ENCODE measurements around the gene ANKRD17. TPM values are rescaled to one million over a fixed set of nuclear protein-coding genes. Genes with fewer than 3 reads are reported as not detected.

Gene ANKRD17
- polyA plus RNA-seq, 1 of the 3 experiments (the other 2 are of a cell fraction): 25.6 TPM

DNA sequence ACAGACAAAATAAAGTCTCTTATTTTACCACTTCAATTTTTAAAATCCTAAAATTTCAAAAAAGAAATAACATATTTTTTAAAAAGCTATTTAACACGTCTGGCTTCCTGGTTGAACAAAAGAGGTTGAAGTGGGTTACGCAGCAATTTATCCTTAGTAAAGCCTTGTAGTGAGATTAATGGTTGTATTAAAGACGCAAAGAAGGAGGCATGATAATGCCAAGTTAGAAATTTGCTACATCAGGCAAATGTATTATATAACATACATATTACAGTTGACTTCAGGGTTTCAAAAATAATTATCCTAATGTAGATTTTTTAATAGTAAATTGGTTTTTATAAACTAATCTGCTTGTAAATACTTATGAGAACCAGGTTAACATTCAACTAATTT, 35.3 kb downstream of the ANKRD17 start:
- H4K20me1 ChIP-seq (ENCODE audit: insufficient read depth): peaks cover 13% of the 10 kb centered on the region; the same call in 1 of the 2 replicates
- H3K4me3 ChIP-seq (ENCODE audit: low read depth in 2 of 2, low read length in 1 of 2): peak overlapping the region; percentile 3 to 71; a peak in 1 of 4 replicates
- H3K9ac ChIP-seq: peak overlapping the region; percentile 39; the same call in 1 of the 2 replicates
- peaks cover 3 to 8% of the 10 kb centered on the region in 2 experiments for H3K36me3 ChIP-seq (replicated peaks in 1 of 2; ENCODE audit: control insufficient read depth in 1 of 2, insufficient read depth in 2 of 2, low read length in 1 of 2)
- TF ChIP-seq TAF1 (IDR thresholded peaks at IDR 0.05; ENCODE audit: borderline replicate concordance, low read depth, low read length): no peak
- no peak for TF ChIP-seq JUND (IDR thresholded peaks at IDR 0.05)
- TF ChIP-seq TCF12 (IDR thresholded peaks at IDR 0.05): no peak; the same call in 1 of the 2 replicates
- TF ChIP-seq SIN3A (IDR thresholded peaks at IDR 0.05; ENCODE audit: borderline replicate concordance, low read depth, low read length): no peak
- no peak for TF ChIP-seq MEF2A (IDR thresholded peaks at IDR 0.05; ENCODE audit: borderline replicate concordance, low read depth)
- TF ChIP-seq, protein P1, sequence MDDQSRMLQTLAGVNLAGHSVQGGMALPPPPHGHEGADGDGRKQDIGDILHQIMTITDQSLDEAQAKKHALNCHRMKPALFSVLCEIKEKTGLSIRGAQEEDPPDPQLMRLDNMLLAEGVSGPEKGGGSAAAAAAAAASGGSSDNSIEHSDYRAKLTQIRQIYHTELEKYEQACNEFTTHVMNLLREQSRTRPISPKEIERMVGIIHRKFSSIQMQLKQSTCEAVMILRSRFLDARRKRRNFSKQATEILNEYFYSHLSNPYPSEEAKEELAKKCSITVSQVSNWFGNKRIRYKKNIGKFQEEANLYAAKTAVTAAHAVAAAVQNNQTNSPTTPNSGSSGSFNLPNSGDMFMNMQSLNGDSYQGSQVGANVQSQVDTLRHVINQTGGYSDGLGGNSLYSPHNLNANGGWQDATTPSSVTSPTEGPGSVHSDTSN (IDR thresholded peaks at IDR 0.05): no peak
- TF ChIP-seq RFX5 (IDR thresholded peaks at IDR 0.05; ENCODE audit: low read length): no peak
- no peak for TF ChIP-seq NRF1 (IDR thresholded peaks at IDR 0.05; ENCODE audit: low read depth, low read length)
- TF ChIP-seq, protein P2, sequence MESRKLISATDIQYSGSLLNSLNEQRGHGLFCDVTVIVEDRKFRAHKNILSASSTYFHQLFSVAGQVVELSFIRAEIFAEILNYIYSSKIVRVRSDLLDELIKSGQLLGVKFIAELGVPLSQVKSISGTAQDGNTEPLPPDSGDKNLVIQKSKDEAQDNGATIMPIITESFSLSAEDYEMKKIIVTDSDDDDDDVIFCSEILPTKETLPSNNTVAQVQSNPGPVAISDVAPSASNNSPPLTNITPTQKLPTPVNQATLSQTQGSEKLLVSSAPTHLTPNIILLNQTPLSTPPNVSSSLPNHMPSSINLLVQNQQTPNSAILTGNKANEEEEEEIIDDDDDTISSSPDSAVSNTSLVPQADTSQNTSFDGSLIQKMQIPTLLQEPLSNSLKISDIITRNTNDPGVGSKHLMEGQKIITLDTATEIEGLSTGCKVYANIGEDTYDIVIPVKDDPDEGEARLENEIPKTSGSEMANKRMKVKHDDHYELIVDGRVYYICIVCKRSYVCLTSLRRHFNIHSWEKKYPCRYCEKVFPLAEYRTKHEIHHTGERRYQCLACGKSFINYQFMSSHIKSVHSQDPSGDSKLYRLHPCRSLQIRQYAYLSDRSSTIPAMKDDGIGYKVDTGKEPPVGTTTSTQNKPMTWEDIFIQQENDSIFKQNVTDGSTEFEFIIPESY (IDR thresholded peaks at IDR 0.05; ENCODE audit: borderline replicate concordance, low read depth): no peak
- TF ChIP-seq EZH2phosphoT487 (IDR thresholded peaks at IDR 0.05; ENCODE audit: borderline replicate concordance, low read depth): no peak
- TF ChIP-seq ELF1 (IDR thresholded peaks at IDR 0.05): no peak
- TF ChIP-seq GATA2 (CRISPR knock-in tag; IDR thresholded peaks at IDR 0.05): no peak
- TF ChIP-seq FOXM1 (IDR thresholded peaks at IDR 0.05; ENCODE audit: low read depth): no peak
- no peak for TF ChIP-seq NFIC (IDR thresholded peaks at IDR 0.05; ENCODE audit: borderline replicate concordance)
- TF ChIP-seq, protein P3, sequence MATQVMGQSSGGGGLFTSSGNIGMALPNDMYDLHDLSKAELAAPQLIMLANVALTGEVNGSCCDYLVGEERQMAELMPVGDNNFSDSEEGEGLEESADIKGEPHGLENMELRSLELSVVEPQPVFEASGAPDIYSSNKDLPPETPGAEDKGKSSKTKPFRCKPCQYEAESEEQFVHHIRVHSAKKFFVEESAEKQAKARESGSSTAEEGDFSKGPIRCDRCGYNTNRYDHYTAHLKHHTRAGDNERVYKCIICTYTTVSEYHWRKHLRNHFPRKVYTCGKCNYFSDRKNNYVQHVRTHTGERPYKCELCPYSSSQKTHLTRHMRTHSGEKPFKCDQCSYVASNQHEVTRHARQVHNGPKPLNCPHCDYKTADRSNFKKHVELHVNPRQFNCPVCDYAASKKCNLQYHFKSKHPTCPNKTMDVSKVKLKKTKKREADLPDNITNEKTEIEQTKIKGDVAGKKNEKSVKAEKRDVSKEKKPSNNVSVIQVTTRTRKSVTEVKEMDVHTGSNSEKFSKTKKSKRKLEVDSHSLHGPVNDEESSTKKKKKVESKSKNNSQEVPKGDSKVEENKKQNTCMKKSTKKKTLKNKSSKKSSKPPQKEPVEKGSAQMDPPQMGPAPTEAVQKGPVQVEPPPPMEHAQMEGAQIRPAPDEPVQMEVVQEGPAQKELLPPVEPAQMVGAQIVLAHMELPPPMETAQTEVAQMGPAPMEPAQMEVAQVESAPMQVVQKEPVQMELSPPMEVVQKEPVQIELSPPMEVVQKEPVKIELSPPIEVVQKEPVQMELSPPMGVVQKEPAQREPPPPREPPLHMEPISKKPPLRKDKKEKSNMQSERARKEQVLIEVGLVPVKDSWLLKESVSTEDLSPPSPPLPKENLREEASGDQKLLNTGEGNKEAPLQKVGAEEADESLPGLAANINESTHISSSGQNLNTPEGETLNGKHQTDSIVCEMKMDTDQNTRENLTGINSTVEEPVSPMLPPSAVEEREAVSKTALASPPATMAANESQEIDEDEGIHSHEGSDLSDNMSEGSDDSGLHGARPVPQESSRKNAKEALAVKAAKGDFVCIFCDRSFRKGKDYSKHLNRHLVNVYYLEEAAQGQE (IDR thresholded peaks at IDR 0.05; ENCODE audit: low read depth, low read length): no peak
- TF ChIP-seq, protein P4, sequence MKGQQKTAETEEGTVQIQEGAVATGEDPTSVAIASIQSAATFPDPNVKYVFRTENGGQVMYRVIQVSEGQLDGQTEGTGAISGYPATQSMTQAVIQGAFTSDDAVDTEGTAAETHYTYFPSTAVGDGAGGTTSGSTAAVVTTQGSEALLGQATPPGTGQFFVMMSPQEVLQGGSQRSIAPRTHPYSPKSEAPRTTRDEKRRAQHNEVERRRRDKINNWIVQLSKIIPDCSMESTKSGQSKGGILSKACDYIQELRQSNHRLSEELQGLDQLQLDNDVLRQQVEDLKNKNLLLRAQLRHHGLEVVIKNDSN (IDR thresholded peaks at IDR 0.05; ENCODE audit: borderline replicate concordance, low read depth): no peak
- TF ChIP-seq FOSL2 (IDR thresholded peaks at IDR 0.05; ENCODE audit: borderline replicate concordance, low read depth): no peak
- no peak for TF ChIP-seq RCOR1 (IDR thresholded peaks at IDR 0.05; ENCODE audit: low read length)
- no peak for TF ChIP-seq GABPA (IDR thresholded peaks at IDR 0.05; ENCODE audit: low read depth)
- no peak for TF ChIP-seq FOXJ3 (CRISPR knock-in tag; IDR thresholded peaks at IDR 0.05)
- no peaks in the 10 kb centered on the region for H3K9me3 ChIP-seq
- ChIA-PET CTCF (interaction anchor here (0.7 to 1.9 kb wide), 4 partner anchors 11 to 96 kb away, joined by 3 to 5 read pairs (median 4); no protein-coding TSS in a partner anchor), POLR2A (interaction anchor here (1.3 kb wide), 1 partner anchor 36 kb away, joined by 8 read pairs; the partner anchor contains the start of gene ANKRD17)
- H3F3A ChIP-seq (replicated peaks; ENCODE audit: insufficient read depth): peaks cover 27% of the 10 kb centered on the region
- peak overlapping the region; percentile 56; the same call in 1 of the 2 replicates for H2AFZ ChIP-seq (ENCODE audit: low read depth)
- H3K27ac ChIP-seq (ENCODE audit: low read depth in 2 of 2, low read length in 1 of 2): peak overlapping the region; percentile 93 to 96
- H3K9me2 ChIP-seq: no peaks in the 10 kb centered on the region
- H3K27me3 ChIP-seq (ENCODE audit: insufficient read depth): no peaks in the 10 kb centered on the region
- peaks cover 11 to 13% of the 10 kb centered on the region in 2 experiments for H3K4me1 ChIP-seq (ENCODE audit: control insufficient read depth in 1 of 2, insufficient read depth in 2 of 2, low read depth in 1 of 2, low read length in 1 of 2)
- WGBS (ENCODE audit: low lambda C conversion rate): 16% methylated on average over 3 of the region's 3 CpGs
- H3K79me2 ChIP-seq (ENCODE audit: insufficient read depth): peaks cover 86% of the 10 kb centered on the region
- H3K4me2 ChIP-seq: peak overlapping the region; percentile 80
- DNase-seq: no peak

All from SK-N-SH (cell line).